Superior temporal gyrus (tissue), 1 donor: Measurements from ENCODE around the gene DMTF1.

Experiments used
- DNase-seq: peaks from one replicate; pipeline ENCODE4 v3.0.0-alpha.2; 2016; ENCODE audit errors: extremely low spot score

DMTF1 gene

DNA sequence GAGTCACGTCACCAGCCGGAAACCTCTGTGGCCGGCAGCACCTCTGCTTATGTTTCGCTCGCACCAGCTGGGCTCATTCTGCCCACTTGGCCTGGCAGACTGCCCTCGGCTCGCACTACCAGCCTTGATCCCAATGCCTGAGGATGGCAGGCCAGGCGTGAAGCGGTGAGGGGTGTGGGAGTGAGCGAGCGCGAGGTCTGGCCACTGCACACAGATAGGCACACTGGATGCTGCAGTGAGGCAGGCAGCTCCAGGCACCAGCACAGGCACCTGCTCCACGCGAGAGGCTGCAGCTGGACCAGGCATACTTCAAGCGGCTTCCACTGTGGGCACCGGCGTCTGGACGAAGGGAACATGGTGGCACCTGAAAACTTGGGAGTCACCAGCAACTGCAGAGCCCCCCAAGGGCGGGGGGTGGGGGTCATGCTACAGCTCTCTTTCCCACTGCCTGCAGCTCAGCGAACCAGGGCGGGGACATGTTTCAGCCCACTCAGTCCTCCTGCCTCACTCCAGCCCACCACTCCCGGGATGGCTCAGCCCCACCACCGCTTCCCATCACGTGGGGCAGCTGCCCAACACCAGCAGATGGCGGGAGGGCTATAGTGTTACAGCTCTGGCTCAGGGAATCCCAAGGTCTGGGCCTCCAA is 5.4 kb upstream of the DMTF1 start:
- DNase-seq, result no peak

DNA sequence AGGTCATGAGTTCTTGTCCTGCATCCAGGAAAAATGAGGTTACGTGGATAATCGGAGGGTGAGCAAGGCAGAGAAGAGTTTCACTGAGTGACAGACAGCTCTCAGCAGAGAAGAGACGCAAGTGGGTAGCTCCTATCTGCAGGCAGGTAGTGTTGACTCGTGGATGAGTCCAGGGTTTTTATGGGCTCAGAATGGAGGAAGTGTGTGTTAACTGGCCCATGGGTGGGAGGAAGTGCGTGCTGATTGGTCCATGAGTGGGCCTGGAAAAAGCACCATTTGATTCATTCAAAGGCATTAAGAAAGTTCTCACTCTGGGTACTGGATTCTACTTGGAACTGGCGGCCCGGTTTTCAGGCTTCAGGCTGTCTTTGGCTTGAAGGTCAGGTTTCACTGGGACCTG is 4.8 kb upstream of the DMTF1 start:
- no peak for DNase-seq

DNA sequence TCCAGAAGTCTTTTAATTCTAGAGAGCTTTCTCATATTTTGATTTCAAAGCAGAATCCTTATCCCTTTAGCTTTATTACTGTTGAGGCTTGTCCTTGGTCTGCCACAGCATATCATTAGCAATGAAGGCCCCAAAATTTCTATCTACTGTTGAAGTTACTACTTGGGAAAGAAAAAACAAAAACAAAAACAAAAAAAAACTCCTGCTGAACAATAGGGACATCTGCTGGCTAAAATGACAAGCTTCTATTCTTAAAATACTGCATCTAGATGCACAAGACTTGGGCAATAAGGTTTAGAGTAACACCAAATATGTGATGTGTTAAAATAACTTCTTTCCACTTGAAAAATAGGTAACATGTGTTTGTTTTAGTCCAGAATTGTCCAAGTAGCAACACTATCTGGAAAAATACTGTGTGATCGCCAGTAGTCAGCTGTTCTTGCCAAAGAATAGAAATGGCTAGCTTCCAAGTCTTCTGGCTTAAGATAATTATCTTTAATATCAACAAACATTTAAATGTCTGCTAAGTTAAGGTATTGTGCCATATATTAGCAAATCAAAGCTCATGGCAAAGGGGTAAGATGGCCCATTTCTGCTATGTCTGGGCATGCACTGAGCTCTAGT is 3.8 kb upstream of the DMTF1 start:
- DNase-seq, result peak; percentile 81

DNA sequence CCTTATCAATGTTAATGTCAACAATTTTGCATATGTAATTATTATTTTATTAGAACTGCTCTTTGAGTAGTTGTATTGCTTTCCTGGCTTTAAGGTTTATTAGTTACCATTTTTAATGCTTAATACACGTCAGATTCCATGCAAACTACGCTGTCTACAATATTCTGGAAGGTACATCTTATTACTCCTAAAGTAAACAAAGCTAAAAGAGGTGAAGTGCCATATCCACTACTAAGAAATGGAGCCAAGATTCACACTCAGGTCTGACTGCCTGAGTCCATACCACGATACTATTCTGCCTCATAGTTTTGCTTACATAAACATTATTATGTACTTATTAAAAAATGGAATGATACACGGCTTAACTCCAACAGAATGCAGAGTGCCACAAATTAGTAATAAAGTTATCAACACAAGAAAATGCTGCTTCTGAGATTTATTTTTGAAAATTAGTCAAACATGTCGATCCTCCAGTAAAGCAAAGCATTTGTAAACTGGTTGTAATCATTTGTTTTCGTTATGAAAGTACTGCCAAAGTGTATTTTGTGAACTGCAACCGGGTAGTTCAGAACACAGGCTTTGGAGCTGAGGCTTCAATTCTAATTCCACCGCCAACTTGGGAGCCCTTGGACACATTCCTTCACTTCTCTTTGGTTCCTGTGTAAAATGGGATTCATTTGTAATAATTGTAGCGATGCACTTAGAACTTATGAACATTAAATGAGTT is 1.1 kb upstream of the DMTF1 start:
- DNase-seq, result no peak

DNA sequence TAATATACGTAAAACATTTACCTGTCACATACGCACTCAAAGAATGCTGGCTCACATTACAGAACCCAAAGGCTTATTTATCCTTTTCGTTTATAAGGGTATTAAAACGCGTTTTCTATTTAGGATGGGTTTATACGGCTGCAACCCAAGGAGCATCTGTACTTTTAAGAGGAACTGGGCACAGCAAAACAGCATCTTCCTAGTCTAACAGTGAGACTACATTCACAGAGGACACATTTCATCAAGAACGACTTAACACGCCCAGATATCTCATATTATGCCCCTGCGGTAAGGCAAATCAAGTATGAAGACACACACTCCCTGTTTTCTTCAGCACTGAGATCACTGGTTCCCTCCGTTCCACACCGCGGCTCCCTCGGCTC is 533 bp upstream of the DMTF1 start:
- no peak for DNase-seq

DNA sequence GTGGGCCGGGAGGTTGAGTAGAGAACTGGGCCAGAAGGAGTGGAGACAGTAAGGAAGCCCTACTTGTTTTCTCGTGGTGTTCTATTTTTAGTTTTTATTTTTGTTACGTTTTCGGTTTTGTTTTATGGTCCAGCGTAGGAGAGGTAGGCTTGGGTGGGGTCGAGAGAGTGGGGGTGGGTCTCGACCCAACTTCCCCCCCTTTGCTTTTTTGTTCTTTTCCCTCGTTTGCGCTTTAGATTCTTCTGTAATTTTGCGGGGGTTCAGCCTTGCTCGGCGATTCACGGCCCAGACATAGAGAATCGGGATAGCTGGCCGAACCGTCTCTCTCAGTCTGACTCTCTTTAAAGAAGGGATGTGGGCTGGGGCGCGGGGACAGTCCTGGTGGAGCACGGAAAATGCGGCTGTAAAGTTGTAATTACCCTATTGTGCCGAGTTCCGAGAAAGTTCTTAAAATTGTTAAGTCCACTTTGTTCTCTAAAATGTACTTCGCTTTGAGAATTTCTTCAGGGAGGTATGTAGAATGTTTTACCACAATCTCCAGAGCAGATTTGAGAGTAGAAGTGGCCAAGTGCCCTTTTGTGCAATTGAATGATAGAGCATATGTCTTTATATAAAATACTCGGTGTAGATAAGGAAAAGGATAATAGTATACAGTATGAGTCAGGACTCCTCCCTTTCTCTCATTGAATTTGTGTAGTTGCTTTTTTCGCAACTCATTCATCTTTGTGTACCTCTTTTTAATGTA is 816 bp downstream of the DMTF1 start:
- peak; percentile 60 for DNase-seq

DNA sequence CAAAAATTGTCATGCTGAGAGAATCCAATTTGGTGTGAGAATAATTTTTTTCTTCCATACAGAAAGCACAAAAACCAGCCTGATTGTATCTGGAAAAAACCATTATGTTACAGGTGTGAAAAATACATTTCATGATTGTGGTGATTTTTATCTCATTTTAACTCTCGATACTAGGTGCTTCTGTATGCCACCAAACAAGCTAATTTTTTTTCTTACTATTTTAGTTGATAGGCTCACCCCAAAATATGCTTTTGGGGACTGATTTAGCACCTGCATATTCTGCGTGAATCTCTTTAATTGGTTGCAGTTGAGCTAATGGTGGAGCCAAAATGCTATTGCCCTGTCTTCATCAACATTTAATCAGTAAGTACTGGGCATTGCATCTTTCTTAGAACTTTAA is 1.9 kb downstream of the DMTF1 start:
- DNase-seq, result no peak

DNA sequence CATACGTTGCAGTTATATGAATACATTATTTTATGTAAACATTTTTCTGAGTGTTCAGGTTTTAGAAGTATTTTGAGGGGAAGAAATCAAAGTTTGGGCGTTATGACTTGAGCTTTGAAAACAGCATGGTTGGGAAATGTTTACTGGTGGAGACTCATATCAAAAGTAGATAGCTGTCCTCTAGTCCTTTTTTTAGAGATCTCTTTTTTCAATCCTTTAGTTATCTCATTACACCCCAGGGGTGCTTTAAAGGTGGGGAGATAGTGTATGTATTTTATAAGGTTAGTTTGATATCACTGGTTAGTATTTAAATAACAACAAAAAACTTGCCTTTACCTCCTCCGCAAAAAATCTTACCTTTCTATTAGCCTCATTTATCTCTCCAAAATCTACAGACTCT is 2.3 kb downstream of the DMTF1 start:
- DNase-seq, result no peak

DNA sequence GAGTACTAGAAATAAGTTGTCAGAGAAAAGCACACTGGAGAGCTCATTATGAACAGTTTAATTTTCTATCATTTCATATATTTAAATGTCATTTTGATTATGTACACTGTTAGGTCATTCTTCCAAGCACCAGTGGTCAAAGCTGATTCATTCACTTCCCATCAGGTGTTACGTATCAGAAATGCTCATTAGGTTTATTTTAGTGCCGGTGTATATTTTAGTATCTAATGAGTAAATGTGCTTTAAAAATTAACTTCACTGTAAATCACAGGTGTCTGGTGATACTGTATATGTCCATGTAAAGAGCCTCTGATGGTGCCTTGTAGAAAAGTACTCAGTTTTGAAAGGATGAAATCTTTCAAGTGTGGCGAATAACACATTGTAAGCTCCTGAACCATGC is 3.5 kb downstream of the DMTF1 start:
- no peak for DNase-seq

DNA sequence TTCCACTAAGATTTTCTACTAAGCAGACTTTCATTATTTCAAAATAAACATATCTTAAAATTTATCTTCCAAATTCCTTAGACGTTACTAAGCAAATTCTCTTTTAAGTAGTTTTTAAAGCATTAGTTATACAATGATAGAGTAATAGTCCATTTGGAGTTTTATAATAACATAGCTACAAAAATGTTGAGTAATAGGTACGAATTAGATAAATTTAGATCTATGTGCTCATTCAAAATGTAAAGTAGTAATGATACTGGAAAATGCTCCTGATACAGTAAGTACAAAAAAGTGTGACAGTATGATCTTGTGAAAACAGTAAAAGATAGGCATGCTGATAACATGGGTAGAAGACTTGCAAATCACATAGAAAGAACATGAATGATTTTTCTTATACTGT is 4.5 kb downstream of the DMTF1 start:
- no peak for DNase-seq

DNA sequence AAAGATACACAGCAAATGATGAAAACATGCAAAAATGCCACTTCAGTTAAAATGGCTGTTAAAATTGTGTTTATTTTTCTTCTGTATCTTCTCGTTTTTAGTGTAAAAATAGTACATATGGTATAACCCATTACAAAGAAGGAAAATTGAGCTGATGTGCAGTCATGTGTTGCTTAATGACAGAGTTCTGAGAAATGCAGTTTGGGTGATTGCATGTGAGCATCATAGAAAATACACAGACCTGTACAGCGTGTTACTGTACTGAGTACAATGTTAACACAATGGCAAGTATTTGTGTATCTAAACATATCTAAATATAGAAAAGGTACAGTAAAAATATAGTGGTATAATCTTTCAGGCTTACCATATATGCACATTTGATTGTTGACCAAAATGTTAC is 7.3 kb downstream of the DMTF1 start:
- DNase-seq, result no peak

DNA sequence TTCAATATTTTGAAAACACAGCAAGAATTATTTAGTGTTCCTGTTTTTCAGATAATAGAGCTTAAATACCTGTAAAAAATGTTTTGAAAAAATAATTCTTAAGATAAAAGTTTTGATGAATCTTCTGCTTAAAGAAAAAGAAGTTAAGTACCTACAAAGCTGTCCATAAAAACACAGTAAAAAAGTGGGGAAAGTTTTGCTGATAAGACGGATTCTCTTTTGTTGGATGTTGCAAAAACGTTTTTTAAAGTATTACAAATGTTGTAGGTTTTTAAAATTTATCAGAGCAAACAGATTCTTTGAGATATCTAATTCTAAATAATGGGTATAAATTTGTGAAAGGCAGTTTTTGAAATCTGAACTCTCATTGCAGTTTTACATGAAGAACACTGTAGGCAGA is 12.2 kb downstream of the DMTF1 start:
- no peak for DNase-seq

DNA sequence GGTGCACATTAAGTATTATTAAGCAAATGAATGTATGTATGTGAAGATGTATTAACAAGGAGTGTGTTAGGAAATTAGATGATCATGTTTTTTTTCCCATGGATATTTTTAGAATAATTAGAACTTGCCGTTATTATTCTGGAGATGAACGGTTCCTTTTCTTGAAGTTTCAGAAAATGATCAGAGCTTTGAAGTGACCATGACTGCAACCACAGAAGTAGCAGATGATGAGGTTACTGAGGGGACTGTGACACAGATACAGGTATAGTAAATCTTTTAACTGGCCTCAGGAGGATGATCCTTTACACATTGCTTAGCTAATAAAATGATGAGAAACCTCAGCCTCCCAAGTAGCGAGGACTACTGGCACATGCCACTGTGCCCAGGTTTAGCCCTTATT is 18.6 kb downstream of the DMTF1 start:
- DNase-seq, result no peak

DNA sequence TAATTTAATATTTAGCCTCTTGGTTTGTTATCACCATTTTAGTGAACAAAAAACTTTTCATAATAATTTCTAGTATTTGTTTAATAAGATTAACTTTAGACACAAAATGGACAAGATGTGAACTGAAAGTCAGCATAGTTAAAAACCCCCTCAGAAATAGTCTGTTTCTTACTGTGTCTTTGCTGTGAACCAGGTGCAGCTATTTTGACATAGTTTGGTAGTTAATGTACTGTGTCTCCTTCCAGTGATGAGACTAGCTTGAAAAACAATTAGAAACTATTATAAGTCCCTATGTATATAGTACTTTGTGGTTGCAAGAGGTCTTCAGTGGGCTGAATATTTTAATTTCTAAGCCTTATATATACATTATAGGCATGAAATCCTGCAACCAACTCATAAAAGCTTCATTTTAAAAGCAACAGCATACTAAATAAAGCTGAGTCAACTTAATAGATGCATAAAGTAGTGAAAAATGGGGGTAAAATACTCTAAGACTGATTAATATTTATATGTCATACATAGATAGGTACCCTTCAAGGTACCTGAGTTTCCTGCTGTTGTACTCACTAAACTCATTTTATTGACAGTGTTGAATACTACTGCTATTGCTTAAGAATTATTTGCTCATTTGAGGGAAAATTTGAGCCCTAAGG is 19.2 kb downstream of the DMTF1 start:
- no peak for DNase-seq

DNA sequence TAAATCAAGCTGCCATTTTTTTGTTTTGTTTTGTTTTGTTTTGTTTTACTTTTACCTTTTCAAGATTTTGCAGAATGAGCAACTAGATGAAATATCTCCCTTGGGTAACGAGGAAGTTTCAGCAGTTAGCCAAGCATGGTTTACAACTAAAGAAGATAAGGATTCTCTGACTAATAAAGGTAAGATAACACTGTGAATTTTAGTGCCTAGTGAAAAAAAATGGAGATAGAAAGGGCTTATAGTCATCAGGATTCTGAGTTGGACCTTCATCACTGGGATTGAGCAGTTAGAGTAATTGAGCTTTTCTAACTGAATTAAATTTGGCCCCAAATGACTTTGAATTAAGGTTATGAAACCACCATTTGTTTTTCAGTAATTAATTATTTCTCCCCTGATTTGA is 21.2 kb downstream of the DMTF1 start:
- no peak for DNase-seq

DNA sequence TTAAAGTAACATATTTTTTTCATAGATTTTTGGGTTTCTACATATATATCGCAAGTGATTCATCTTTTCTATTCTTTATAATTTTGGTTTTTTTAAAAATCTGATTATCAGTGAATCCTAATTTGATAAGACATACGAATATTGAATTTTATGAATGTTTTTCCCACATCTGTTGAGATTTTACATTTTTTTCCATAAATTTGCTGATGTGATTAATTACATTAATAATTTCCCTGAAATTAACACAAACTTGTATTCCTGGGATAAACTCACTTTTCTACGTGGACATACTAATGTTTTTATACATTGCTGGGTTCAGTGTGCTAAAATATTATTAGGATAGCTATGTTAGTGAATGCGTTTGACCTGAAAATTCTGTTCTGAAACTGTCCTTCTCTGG is 26.1 kb downstream of the DMTF1 start:
- DNase-seq, result no peak

DNA sequence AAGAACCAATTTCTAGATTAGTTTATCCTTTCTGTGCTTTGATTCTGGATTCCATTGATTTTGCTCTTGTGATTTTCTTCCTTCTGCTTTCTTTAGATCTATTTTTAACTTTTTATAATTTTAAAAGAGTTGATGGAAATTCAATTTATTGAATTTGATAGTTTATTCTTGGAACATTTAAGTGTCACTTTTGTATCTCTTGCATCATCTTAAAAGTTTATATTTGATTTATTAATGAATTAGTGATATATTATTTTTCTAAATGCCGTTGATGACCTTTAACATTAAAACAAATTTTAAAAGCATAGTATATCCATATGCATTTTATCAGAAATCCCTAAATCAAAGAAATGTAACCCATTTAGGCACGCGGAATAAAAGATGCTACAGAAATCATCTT is 26.9 kb downstream of the DMTF1 start:
- no peak for DNase-seq

DNA sequence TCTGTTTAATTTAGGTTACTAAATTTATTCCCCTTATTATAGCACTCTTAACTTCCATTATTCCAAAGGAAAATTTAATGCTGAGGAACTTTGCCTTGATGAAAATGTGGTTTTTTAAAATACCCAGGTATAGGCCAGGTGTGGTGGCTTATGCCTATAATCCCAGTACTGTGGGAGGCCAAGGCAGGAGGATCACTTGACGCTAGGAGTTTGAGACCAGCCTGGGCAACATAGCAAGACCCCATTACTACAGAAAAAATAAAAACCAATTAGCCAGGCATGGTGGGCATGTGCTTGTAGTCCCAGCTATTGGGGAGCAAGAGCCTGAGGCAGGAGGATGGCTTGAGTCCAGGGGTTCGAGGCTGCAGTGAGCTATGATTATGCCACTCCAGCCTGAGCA is 34.9 kb downstream of the DMTF1 start:
- no peak for DNase-seq

DNA sequence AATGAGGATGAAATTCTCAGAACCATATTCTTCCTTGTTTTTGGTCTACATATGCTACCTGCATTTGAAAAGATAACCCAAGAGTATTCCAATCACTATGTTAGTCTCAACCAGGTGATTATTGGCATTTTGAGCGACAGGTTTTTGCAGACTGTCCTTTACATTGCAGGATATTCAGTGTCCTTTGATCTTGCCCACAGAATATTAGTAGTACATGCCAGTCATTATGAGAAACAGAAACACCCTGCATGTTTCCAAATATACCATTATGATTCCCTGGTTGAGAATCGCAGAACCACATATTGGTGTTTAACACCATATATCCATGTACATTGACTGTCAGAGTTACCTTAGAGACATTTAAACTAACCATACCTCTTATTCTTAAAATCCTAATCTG is 36.7 kb downstream of the DMTF1 start:
- DNase-seq, result no peak

DNA sequence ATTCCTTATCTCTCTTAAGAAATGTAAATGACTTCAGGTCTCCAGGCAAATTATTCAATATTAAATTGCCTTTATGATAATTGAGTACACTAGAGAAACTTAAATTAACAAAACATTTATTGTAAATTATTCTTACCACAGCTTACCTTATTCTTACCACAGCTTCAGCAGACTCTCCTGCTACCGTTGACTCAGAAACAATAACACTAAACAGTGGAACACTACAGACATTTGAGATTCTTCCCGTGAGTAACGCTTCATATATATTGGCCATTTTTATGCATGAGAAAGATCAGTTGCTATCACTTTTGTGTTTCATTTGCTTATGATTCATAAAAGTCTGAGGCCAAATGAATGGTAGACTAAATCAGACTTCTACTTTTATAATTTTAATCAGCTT is 38.5 kb downstream of the DMTF1 start:
- DNase-seq, result no peak

DNA sequence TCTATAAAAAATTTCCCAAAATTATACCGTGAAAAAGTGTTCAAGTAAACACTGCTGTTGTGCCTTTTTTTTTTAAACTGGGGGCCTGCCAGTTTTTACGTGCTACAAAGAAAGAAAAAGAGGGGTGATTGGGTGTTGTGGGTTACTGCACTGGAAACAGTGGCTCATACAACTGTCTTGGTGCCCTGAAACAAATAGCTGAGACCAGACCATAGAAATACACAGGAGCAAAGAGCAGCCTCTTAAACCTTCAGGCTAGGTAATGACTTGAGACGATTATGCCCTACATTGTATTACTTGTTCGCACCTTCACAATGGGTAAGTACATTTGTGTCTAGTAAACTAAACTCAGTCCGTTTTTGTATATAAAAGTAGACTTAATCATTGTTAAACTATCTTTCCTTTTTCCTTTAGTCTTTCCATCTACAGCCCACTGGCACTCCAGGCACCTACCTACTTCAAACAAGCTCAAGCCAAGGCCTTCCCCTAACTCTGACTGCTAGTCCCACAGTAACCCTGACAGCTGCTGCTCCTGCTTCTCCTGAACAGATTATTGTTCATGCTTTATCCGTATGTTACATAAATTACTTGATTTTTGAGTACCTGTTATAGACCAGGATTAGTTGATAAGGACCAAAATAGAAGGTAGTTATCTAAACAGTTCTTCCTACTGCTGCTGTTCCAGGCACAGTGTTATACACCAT is 40.7 kb downstream of the DMTF1 start:
- DNase-seq, result no peak

DNA sequence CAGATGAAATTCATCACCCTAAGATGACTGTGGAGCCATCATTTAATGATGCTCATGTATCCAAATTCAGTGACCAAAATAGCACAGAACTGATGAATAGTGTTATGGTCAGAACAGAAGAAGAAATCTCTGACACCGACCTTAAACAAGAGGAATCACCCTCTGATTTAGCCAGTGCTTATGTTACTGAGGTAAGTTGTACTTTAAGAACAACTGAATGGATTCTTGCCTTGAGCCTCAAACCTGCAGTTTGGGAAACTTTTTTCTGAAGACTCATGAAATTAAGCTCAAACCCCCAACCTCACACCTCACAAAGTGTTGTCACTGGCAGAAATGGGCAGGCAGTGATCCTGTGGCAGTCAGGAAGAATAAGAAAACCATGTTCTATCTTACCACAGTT is 41.7 kb downstream of the DMTF1 start:
- no peak for DNase-seq
